SK-N-MC (cell line): ENCODE data around the gene USH2A.

ENCODE experiments used
- DNase-seq: peaks from one replicate; pipeline ENCODE4 v3.0.0-alpha.2; 2011; ENCODE audit warnings: low read depth, low spot score
- H3K27ac ChIP-seq: fragments of 200-600 bp; sonication (generic); 2 replicates; pipeline ENCODE4 v1.5.1; 2016; ENCODE audit warnings: mixed run types
- H3K36me3 ChIP-seq: fragments of 200-600 bp; sonication (generic); 2 replicates; pipeline ENCODE4 v1.6.1; 2017; ENCODE audit warnings: antibody characterized with exemption, low read length, mixed read lengths; ENCODE audit not compliant: insufficient read depth
- H3K4me3 ChIP-seq: fragments of 200-600 bp; sonication (generic); 2 replicates; pipeline ENCODE4 v1.5.1; 2016
- H3K9ac ChIP-seq: fragments of 200-600 bp; sonication (generic); 2 replicates; pipeline ENCODE4 v1.8.0; 2017; ENCODE audit warnings: mixed run types, mixed read lengths; ENCODE audit not compliant: insufficient read length
- H3K9me3 ChIP-seq: fragments of 200-600 bp; sonication (generic); 2 replicates; pipeline ENCODE4 v1.6.1; 2017; ENCODE audit warnings: low read depth, mild to moderate bottlenecking, antibody characterized with exemption, low read length, moderate library complexity, mixed read lengths
- EZH2 ChIP-seq: fragments of 200-600 bp; sonication (generic); IDR thresholded peaks from one replicate; pipeline ENCODE4 v1.6.1; 2017; ENCODE audit warnings: antibody characterized with exemption
- FOXP2 ChIP-seq: optimal IDR thresholded peaks from 2 replicates; pipeline ENCODE3; 2011; ENCODE audit warnings: mild to moderate bottlenecking, moderate library complexity; ENCODE audit not compliant: insufficient read depth; ENCODE audit errors: extremely low read length, control extremely low read depth
- POLR2AphosphoS5 ChIP-seq: IDR thresholded peaks from 2 replicates; pipeline ENCODE4 v1.6.1; 2012; ENCODE audit warnings: mild to moderate bottlenecking, low read depth, low read length, borderline replicate concordance

USH2A gene

GRCh38 chr1:216237927-216238542, 185.2 kb downstream of the USH2A start:
- no peaks in the 10 kb centered on the region for H3K9me3 ChIP-seq
- no peak overlapping the region for H3K27ac ChIP-seq
- H3K36me3 ChIP-seq, result no peaks in the 10 kb centered on the region
- no peak overlapping the region for H3K4me3 ChIP-seq
- no peak overlapping the region for H3K9ac ChIP-seq
- no peak for DNase-seq
- TF ChIP-seq EZH2, result no peak

DNA sequence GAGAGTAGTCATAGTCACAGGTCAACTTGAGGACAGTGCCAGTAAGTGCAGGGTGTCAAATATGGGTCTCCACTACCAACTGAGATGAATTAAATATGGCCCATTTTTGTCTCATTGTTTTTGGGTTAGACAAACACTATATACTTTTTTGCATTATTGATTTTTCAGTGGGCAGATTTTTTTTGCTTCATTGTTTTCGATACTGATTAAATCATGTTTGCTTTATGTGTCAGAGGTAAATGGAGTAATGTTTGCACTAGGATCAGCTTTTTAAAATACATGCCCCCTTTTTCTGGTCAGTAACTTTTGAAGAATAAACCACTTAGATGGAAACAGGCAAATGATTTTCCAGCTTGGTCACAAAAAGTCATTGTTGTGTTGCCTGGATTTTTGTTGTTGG, 199.0 kb downstream of the USH2A start:
- TF ChIP-seq FOXP2, result no peak
- no peak for TF ChIP-seq EZH2
- no peak for TF ChIP-seq POLR2AphosphoS5
- Histone ChIP-seq H3K27ac (no peak overlapping the region), H3K9me3 (no peaks in the 10 kb centered on the region), H3K4me3 (no peak overlapping the region), H3K36me3 (no peaks in the 10 kb centered on the region), H3K9ac (no peak overlapping the region)
- no peak for DNase-seq

DNA sequence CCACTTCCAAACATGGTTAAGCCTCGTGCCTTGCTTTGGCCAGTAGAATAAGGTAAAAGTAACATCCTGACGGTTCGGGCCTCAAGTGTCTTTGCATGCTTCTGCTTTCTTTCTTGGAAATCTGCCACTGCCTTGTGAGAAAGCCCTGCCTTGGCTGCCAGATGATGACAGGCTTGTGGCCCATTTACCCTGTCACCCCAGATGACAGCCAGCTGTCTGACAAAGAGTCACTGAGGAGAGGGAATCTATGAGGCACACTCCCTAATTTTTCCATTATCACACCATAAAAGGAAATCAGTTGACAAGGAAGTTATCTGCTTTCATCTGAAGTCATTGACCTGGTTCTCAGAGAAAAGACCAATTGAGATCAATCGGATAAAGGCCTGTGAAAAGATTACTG, 199.8 kb downstream of the USH2A start:
- Histone ChIP-seq H3K27ac (no peak overlapping the region), H3K9me3 (no peaks in the 10 kb centered on the region), H3K4me3 (no peak overlapping the region), H3K36me3 (no peaks in the 10 kb centered on the region), H3K9ac (no peak overlapping the region)
- TF ChIP-seq FOXP2, result no peak
- no peak for TF ChIP-seq EZH2
- TF ChIP-seq POLR2AphosphoS5, result no peak
- no peak for DNase-seq

DNA sequence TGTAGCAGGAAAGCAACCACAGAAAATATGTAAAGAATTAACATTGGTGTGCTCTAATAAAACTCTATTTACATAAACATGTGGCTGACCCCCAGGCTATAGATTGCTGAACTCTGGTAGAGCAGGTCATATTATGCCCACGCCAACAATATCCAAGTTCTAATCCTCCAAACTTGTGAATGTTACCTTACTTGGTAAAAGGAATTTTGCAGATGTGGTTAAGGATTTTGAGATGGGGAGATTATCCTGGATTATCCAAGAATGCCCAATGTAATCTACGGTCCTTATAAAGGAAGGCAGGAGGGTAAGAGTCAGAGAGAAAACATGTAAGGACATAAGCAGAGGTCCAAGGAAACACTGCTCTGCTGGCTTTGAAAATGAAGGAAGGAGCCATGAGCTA, 201.0 kb downstream of the USH2A start:
- no peak overlapping the region for H3K4me3 ChIP-seq
- H3K9ac ChIP-seq, result no peak overlapping the region
- no peak for DNase-seq
- TF ChIP-seq FOXP2, result no peak
- TF ChIP-seq EZH2, result no peak
- no peak for TF ChIP-seq POLR2AphosphoS5
- H3K27ac ChIP-seq, result no peak overlapping the region
- H3K9me3 ChIP-seq, result no peaks in the 10 kb centered on the region
- no peaks in the 10 kb centered on the region for H3K36me3 ChIP-seq

GRCh38 chr1:216221260-216221700, 202.0 kb downstream of the USH2A start:
- Histone ChIP-seq H3K36me3 (no peaks in the 10 kb centered on the region), H3K4me3 (peak overlapping the region; percentile 80), H3K9me3 (no peaks in the 10 kb centered on the region), H3K9ac (peak overlapping the region; percentile 66), H3K27ac (peak overlapping the region; percentile 52)
- DNase-seq, result peak; percentile 76
- TF ChIP-seq EZH2, result no peak
- TF ChIP-seq FOXP2, result no peak
- TF ChIP-seq POLR2AphosphoS5, result no peak

DNA sequence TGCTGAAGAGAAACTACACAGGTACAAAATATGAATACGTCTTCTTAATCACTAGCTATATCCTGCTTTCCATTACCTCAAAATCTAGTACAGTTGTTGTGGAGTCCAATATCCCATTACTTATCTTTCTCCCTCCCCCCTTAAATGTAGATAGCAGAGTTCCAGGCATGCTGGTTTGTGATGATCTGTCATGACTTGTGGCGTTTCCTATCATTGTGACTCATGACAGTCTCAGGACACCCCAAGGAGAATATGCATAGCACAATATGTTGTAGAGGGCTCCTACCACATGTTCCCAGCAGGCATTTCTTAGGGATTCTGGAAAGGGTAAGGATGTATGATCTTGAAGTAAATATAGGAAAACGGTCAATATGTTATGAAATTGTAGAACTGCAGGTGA, 206.9 kb downstream of the USH2A start:
- Histone ChIP-seq H3K27ac (no peak overlapping the region), H3K36me3 (no peaks in the 10 kb centered on the region), H3K9me3 (no peaks in the 10 kb centered on the region), H3K9ac (no peak overlapping the region), H3K4me3 (no peak overlapping the region)
- TF ChIP-seq EZH2 (no peak), POLR2AphosphoS5 (no peak), FOXP2 (no peak)
- DNase-seq, result no peak

GRCh38 chr1:216215169-216215568, 208.1 kb downstream of the USH2A start:
- Histone ChIP-seq H3K36me3 (no peaks in the 10 kb centered on the region), H3K4me3 (no peak overlapping the region), H3K9ac (no peak overlapping the region), H3K9me3 (no peaks in the 10 kb centered on the region), H3K27ac (no peak overlapping the region)
- no peak for DNase-seq
- no peak for TF ChIP-seq POLR2AphosphoS5
- TF ChIP-seq EZH2, result no peak
- no peak for TF ChIP-seq FOXP2

GRCh38 chr1:216212826-216213225, 210.4 kb downstream of the USH2A start:
- DNase-seq, result no peak
- TF ChIP-seq FOXP2 (no peak), POLR2AphosphoS5 (no peak), EZH2 (no peak)
- Histone ChIP-seq H3K9ac (no peak overlapping the region), H3K9me3 (no peaks in the 10 kb centered on the region), H3K4me3 (no peak overlapping the region), H3K27ac (no peak overlapping the region), H3K36me3 (no peaks in the 10 kb centered on the region)

DNA sequence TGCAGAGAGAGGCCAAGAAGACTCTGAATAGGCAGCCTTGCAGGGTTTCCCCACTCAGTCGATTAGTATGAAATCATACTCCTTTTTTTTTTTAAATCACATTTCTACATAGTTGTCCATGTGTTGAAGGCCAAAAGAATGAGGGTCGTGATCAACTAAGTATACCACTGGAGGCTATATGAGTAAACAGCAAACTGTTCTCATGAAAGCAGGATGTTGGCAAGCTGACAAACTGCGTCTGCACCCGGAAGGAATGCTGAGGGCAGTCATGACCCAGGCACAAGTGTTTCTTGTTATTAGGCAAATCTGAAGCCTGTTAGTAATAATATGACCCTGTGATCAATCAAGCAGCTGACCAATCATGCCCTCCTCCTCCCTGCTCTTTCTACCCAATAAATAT, 213.2 kb downstream of the USH2A start:
- Histone ChIP-seq H3K4me3 (no peak overlapping the region), H3K9me3 (no peaks in the 10 kb centered on the region), H3K36me3 (no peaks in the 10 kb centered on the region), H3K9ac (no peak overlapping the region), H3K27ac (no peak overlapping the region; the same call in 1 of the 2 replicates)
- DNase-seq, result no peak
- TF ChIP-seq POLR2AphosphoS5 (no peak), FOXP2 (no peak), EZH2 (no peak)

GRCh38 chr1:216209125-216209524, 214.1 kb downstream of the USH2A start:
- Histone ChIP-seq H3K36me3 (no peaks in the 10 kb centered on the region), H3K9me3 (no peaks in the 10 kb centered on the region)
- TF ChIP-seq FOXP2, result no peak
- TF ChIP-seq POLR2AphosphoS5, result no peak
- no peak for TF ChIP-seq EZH2

More at GRCh38 chr1:216209125-216209524, 214.1 kb downstream of the USH2A start:
- DNase-seq, result no peak
- H3K9ac ChIP-seq, result no peak overlapping the region
- H3K27ac ChIP-seq, result no peak overlapping the region
- no peak overlapping the region for H3K4me3 ChIP-seq
